ENCODE data around the gene RASIP1. TPM values are rescaled to one million over a fixed set of nuclear protein-coding genes. Genes with fewer than 3 reads are reported as not detected.
"Not testable (repeated sequence)": the region's sequence is repeated elsewhere in the genome, so short reads cannot be mapped to it uniquely, and the experiment has no call there.

RASIP1 gene
- 1 to 10 TPM; 3.4 to 5.2 TPM for total RNA-seq
- 1.6 TPM for polyA plus RNA-seq (2013, experiment 1 of 2)
- polyA plus RNA-seq (2013, experiment 2 of 2), result 0.99 TPM
- long read RNA-seq, experiment 1, partial matches to known transcripts, result 2 of 2 reads
- long read RNA-seq, experiment 1, other reads (novel, unspliced or antisense), result 0 of 2 reads
- long read RNA-seq, experiment 2, partial matches to known transcripts, result 2 of 5 reads
- long read RNA-seq, experiment 2, other reads (novel, unspliced or antisense), result 3 of 5 reads
- long read RNA-seq, experiment 3, partial matches to known transcripts, result 23 of 35 reads
- long read RNA-seq, experiment 3, other reads (novel, unspliced or antisense), result 12 of 35 reads
- long read RNA-seq, experiment 4, partial matches to known transcripts, result 1 of 3 reads
- long read RNA-seq, experiment 4, other reads (novel, unspliced or antisense), result 2 of 3 reads

GRCh38 chr19:48740164-48740972 lies at the start of gene RASIP1:
Gene RASIP1 (minus strand): TSS chr19:48740610. CDS start chr19:48740282, 328 bp downstream.
- TF ChIP-seq CTCF (conservative IDR thresholded peaks at IDR 0.05), result no peak
- Mint-ChIP-seq H3K4me3 (peak within 1 kb of the TSS; percentile 31), H3K4me1 (peaks cover 8% of the 10 kb centered on the region), H3K27me3 (ENCODE audit: insufficient read depth) (peaks cover 33% of the 10 kb centered on the region), H3K27ac (peak within 1 kb of the TSS; percentile 60), H3K36me3 (ENCODE audit: low read depth) (no peaks in the 10 kb centered on the region), H3K9me3 (no peaks in the 10 kb centered on the region)
- DNase-seq, result peak; percentile 55
- no peaks in the 10 kb centered on the region for H3K9me3 ChIP-seq (ENCODE audit: control insufficient read depth, low read length)
- H3K4me3 ChIP-seq (ENCODE audit: low read length), result peak within 1 kb of the TSS; percentile 73
- no peak within 1 kb of the TSS for H3K9ac ChIP-seq (ENCODE audit: extremely low read depth, low read length, poor library complexity, severe bottlenecking)
- no peaks in the 10 kb centered on the region for H3K36me3 ChIP-seq (ENCODE audit: control insufficient read depth, insufficient read depth, low read length)
- WGBS, 2 experiments (ENCODE audit: insufficient coverage in 1 of 2, insufficient read length in 1 of 2), result 89 to 91% methylated on average over 10 to 26 of the region's 27 CpGs
- no peaks in the 10 kb centered on the region for H3K4me1 ChIP-seq (ENCODE audit: control insufficient read depth, insufficient read depth, low read length)
- no peak within 1 kb of the TSS for H3K27ac ChIP-seq (ENCODE audit: low read depth, low read length)
- peaks cover 21% of the 10 kb centered on the region for H3K27me3 ChIP-seq (ENCODE audit: control insufficient read depth, insufficient read depth, low read length, poor library complexity, severe bottlenecking)

GRCh38 chr19:48787331-48787730 lies 46.9 kb upstream of the RASIP1 start:
- not testable (repeated sequence) for H3K36me3 ChIP-seq (ENCODE audit: control insufficient read depth, insufficient read depth, low read length); H3K9ac ChIP-seq (ENCODE audit: extremely low read depth, low read length, poor library complexity, severe bottlenecking); H3K9me3 ChIP-seq (ENCODE audit: control insufficient read depth, low read length); H3K4me1 ChIP-seq (ENCODE audit: control insufficient read depth, insufficient read depth, low read length); H3K36me3 Mint-ChIP-seq (ENCODE audit: low read depth); H3K4me3 ChIP-seq (ENCODE audit: low read length); H3K4me3 Mint-ChIP-seq; H3K27ac ChIP-seq (ENCODE audit: low read depth, low read length); H3K27me3 ChIP-seq (ENCODE audit: control insufficient read depth, insufficient read depth, low read length, poor library complexity, severe bottlenecking); H3K4me1 Mint-ChIP-seq; DNase-seq; H3K27me3 Mint-ChIP-seq (ENCODE audit: insufficient read depth); H3K27ac Mint-ChIP-seq; H3K9me3 Mint-ChIP-seq
- WGBS, 2 experiments (ENCODE audit: insufficient coverage in 1 of 2, insufficient read length in 1 of 2), result 87 to 92% methylated on average over 8 to 9 of the region's 9 CpGs

- not testable (repeated sequence) for H3K27me3 ChIP-seq (ENCODE audit: control insufficient read depth, insufficient read depth, low read length, poor library complexity, severe bottlenecking); H3K9me3 Mint-ChIP-seq; H3K9me3 ChIP-seq (ENCODE audit: control insufficient read depth, low read length); H3K4me3 Mint-ChIP-seq; H3K4me1 ChIP-seq (ENCODE audit: control insufficient read depth, insufficient read depth, low read length); H3K9ac ChIP-seq (ENCODE audit: extremely low read depth, low read length, poor library complexity, severe bottlenecking); H3K27me3 Mint-ChIP-seq (ENCODE audit: insufficient read depth); H3K4me1 Mint-ChIP-seq; H3K36me3 Mint-ChIP-seq (ENCODE audit: low read depth); H3K27ac ChIP-seq (ENCODE audit: low read depth, low read length); H3K36me3 ChIP-seq (ENCODE audit: control insufficient read depth, insufficient read depth, low read length); H3K4me3 ChIP-seq (ENCODE audit: low read length); DNase-seq; H3K27ac Mint-ChIP-seq
- 81 to 96% methylated on average over 5 to 7 of the region's 7 CpGs for WGBS, 2 experiments (ENCODE audit: insufficient coverage in 1 of 2, insufficient read length in 1 of 2)
These were observed 46.0 kb upstream of the RASIP1 start for GRCh38 chr19:48786422-48786821.

- no peak for DNase-seq
- Histone ChIP-seq H3K4me3 (ENCODE audit: low read length) (no peak overlapping the region), H3K4me1 (ENCODE audit: control insufficient read depth, insufficient read depth, low read length) (no peaks in the 10 kb centered on the region), H3K36me3 (ENCODE audit: control insufficient read depth, insufficient read depth, low read length) (no peaks in the 10 kb centered on the region), H3K9me3 (ENCODE audit: control insufficient read depth, low read length) (no peaks in the 10 kb centered on the region), H3K9ac (ENCODE audit: extremely low read depth, low read length, poor library complexity, severe bottlenecking) (no peak overlapping the region), H3K27me3 (ENCODE audit: control insufficient read depth, insufficient read depth, low read length, poor library complexity, severe bottlenecking) (no peaks in the 10 kb centered on the region), H3K27ac (ENCODE audit: low read depth, low read length) (no peak overlapping the region)
- Mint-ChIP-seq H3K36me3 (ENCODE audit: low read depth) (no peaks in the 10 kb centered on the region), H3K27me3 (ENCODE audit: insufficient read depth) (peaks cover 8% of the 10 kb centered on the region), H3K27ac (no peak overlapping the region), H3K9me3 (peaks cover 4% of the 10 kb centered on the region), H3K4me1 (peaks cover 6% of the 10 kb centered on the region), H3K4me3 (no peak overlapping the region)
- no peak for TF ChIP-seq CTCF (conservative IDR thresholded peaks at IDR 0.05)
- 81 to 85% methylated on average over 3 to 5 of the region's 5 CpGs for WGBS, 2 experiments (ENCODE audit: insufficient coverage in 1 of 2, insufficient read length in 1 of 2)
These were observed 44.1 kb upstream of the RASIP1 start for GRCh38 chr19:48784527-48784926.
